GM19452 (cell line): ENCODE results near the gene PDAP1.
A peak's percentile ranks its signal among the peaks of the same experiment; 100 is the strongest.
"Not testable (repeated sequence)": the region's sequence is repeated elsewhere in the genome, so short reads cannot be mapped to it uniquely, and the experiment has no call there.

Experiments used
- ATAC-seq: cut with Tn5 transposase; IDR thresholded peaks from one replicate; pipeline ENCODE4 v1.9.1; 2021; ENCODE audit not compliant: unreplicated experiment

Gene PDAP1

DNA sequence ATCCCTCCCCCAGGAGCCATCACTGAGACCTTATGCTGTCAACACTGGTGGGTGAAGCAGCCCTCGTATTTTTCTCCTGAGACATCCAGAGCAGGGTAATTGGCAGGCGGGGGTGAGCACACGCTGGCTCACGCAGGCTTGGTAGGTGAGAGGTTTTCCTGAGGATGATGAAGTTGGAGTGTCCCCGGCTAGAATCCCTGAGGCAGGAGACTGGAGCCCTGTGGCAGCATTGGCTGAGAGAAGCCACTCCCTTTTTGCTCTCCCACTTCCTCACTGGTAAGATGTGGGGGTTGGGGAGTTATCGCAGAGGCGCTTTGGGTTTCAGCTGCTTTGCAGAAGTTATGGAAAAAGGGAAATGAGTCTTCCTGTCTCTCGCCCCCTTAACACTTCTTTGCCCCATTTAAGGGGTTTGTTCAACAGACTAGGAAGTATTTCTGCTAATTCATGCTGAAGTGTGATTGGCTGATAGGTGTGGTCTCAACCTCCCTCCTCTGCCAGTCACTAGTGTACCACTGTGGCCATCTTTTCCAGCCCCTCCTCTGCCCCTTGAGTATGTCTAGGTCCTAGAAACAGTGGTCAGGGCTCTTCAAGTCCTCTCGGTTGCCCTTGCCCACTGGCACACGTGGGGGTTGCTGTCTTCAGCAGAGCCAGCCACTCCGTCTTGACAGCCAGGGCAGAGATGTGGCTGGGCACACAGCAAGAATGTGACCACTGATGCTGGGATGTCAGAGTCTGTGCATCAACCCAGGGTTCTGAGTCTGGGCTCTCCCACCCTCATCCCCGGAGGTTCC is 28.2 kb downstream of the PDAP1 start:
- ATAC-seq, result peak; percentile 32

DNA sequence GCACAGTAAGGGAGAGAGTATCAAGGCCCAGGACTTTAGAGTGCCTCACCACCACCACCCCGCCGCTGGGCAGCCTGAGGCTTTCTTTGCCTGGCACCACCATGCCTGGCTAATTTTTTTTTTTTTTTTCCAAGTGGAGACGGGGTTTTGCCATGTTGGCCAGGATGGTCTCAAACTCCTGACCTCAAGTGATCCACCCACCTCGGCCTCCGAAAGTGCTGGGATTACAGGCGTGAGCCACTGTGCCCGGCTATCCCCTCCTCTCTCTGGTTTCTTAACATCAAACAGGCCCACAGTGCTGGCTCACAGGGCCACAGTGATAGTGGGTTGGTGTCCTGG is 28.7 kb downstream of the PDAP1 start:
- ATAC-seq, result not testable (repeated sequence)

DNA sequence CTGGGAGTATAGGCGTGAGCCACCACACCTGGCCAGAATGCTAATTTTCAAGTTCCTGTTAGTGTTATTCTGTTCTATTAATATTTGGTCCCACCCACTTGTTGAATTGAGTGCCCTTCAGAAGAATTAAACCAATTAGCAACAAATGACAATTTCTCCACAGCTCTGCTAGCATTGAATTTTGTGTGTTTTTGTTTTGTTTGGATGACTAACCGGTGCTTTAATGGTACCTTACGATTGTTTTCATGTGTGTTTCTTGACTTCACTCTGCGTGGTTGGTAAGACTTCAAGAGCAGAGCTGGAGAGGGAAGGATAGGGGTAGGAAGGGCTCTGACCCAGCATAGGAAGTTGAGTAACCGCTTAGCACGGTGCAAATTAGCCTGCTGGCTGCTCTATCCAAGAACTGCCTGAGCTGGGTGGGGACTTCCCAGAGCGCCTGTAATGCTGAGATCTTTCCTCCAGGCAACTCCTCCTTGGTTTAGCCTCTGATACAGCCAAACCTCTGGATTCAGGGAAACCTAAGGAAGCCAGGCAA is 29.3 kb downstream of the PDAP1 start:
- no peak for ATAC-seq

DNA sequence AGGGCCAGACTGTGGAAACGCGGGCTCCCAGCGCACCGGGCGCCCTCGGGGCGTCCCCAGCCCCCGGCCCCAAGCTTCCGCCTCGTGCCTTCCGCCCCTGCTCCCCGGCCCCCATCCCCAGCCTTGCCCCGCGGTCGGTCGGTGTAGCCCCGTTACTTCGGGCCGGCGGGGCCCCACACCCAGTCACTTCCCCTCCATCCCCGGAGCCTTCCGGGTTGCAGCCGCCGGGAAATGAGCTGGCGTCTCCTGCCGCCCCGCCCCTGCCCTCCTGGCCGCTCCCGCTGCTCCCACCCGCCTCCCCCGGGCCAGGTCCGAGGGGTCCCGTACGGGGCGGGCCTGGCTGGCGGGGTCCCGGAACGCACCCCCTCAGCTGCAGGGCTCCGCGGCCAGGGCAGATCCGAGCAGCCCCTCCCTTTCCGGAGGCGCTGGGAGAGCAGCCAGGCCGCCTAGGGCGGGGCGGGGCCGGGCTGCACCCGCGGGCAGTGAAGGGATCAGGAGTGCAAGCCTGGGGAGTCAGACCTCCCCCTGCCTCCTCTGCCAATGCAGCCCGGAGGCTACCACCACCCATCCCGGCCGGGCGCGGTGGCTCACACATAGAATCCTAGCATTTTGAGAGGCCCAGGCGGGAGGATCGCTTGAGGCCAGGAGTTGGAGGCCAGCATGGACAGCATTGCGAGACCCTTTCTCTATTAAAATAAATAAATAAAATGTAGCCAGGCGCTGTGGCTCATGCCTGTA is 33.2 kb downstream of the PDAP1 start:
- ATAC-seq, result peak; percentile 38

DNA sequence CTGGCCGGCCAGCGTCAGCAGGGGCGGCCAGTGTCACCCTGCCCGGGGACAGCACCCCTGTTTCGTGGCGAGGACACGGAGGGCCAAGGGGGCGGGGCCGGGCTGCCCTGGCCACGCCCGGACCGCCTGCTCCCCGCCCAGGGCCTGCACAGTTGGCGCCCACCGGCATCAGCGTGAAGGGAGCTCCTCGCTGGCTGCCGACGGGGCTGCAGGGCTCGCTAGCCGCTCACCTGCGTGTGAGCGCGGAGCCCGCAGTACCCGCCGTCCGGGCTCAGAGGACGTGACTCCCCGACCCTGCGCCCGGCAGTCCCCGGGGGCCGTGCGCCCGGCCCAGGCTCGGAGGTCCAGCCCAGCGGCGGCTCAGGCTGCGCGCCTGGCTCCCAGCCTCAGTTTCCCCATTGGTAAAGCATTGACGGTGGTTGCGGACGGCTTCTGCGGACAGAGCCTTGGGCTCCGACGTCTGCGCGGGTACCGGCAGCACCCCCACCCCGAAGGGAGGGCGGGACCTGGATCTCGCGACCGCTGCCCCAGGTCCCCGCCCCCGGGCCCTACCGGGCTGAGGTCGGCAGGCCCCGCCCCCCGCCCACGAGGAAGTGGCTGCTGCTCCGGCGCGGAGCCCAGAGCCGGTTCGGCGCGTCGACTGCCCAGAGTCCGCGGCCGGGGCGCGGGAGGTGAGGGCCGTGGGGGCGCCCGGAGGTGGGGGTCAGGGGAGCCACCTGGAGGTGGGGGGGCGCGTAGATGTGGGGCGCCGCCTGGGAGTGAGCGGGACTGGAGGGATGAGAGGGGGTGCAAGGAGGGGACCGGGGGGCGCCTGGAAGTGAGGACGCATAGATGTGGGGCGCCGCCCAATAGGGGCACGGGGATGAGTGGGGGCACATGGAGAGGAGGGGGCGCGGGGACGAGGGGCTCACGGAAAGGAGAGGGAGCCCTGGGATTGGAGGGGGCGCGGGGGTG is 34.0 kb downstream of the PDAP1 start, which contains the start of gene ARPC1B:
ARPC1B (plus strand) TSS at position 620 of the 954 bp plus-strand sequence. CDS start 10,985 bp downstream, outside the sequence.
- peak; percentile 63 for ATAC-seq

DNA sequence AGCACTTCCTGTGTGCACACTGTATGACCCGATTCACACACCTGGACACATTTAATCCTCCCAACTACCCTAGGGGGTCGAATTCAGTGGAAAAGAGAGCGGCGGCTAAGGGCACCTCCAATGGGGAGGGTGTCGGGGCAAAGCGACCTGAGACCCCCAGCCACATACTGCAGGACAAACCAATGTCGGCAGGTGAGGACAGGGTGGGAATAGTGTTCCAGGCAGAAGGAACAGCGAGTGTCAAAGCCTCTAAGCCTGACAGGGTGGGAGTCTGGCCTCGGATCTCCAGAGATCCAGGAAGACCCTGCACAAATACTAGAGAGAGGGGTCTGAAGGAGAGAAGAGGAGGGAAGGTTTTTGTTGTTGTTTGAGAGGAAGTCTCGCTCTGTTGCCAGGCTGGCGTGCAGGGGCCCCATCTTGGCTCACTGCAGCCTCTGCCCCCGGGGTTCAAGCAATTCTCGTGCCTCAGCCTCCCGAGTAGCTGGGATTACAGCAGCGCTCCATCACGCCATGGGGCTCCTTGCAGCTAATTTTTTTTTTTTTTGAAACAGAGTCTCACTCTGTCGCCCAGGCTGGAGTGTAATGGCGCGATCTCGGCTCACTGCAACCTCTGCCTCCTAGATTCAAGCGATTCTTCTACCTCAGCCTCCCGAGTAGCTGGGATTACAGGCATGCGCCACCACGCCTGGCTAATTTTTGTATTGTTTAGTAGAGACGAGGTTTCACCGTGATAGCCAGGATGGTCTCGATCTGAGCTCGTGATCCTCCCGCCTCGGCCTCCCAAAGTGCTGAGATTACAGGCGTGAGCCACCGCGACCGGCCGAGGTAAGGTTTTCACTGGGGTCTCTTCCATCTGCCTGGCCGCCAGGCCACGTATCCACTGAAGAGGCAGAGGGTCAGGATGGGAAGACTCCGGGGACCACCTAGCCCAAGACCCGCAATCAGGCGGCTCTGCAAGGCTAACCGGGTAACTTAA is 35.0 kb downstream of the PDAP1 start:
- no peak for ATAC-seq

DNA sequence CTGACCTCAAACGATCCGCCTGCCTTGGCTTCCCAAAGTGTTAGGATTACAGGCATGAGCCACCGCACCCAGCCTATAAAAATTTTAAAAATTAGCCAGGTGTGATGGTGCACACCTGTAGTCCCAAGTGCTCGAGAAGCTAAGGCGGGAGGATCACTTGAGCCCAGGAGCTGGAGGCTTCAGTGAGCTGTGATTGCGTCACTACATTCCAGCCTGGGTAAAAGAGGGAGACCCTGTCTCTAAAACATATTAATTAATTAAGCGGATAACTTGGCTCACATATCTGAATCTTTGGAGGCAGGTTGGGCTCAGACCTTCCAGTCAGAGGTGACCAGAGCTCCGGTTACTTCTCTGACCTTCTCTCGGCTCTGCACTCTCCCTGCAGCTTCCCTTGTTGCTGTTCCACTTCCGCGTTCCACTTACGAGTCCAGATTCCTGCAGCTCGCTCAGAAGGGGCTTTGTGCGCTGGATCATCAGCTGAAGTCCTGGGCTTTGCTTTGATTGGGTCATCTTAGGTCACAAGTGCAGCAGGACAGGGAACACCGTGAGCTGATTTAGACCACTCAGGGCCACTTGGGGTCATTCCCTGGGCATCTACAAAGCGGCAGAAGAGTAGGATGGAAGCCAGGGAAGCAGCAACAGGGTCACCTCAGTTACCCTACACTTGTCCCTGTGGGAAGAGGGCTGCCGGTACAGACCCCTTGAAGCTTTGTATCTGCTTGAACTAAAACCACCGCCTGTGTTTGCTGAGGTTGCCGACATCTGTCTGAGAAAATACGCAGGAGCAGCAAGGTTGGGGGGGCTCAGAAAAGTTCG is 35.9 kb downstream of the PDAP1 start:
- no peak for ATAC-seq

DNA sequence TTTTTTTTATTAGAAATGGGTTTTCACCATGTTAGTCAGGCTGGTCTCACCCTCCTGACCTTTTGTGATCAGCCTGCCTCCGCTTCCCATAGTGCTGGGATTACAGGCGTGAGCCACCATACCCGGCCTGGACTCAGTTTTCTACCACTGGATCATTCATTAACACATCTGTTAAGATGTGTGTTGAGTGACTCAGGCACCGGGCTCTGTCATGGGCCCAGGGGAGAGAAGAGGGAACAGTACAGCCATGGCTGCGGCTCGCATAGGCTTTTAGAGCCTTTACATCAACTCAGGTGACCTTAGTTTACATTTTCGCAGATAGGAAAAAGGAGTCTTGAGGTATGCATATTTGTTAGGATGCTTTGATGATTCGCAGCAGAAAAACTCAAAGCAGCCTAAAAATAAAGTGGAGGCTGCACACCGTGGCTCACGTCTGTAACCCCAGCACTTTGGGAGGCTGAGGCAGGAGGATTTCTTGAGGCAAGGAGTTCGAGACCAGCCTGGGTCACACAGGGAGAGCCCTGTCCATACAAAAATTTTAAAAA is 36.9 kb downstream of the PDAP1 start:
- ATAC-seq, result no peak

DNA sequence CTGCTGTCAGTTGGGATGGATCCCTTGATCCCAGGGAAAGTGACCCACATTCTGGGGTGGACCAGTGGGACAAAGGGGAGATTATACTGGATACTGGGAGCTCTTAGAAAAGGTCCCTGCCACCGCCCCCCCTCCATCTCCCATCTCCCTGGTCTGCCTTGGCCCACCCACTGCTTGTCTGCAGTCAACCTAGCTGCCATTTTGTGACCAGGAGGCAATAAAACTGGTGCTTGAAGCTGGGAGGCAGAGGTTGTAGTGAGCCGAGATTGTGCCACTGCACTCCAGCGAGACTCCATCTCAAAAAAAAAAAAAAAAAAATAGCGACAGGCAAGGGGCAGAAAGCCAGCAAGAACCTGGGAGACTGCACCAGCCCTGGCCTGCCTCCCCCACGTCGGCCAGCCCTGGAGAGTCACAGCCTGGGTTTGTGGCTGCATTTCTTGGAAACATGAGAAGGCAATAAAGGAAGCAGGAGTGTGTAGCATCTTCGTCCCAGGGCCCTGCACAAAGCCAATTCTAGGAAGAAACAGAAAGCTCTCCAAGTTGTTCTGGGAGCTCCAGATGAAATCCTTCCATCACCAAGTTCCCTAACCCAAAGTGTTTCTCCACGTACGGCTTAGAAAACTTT is 38.5 kb downstream of the PDAP1 start:
- ATAC-seq, result no peak

DNA sequence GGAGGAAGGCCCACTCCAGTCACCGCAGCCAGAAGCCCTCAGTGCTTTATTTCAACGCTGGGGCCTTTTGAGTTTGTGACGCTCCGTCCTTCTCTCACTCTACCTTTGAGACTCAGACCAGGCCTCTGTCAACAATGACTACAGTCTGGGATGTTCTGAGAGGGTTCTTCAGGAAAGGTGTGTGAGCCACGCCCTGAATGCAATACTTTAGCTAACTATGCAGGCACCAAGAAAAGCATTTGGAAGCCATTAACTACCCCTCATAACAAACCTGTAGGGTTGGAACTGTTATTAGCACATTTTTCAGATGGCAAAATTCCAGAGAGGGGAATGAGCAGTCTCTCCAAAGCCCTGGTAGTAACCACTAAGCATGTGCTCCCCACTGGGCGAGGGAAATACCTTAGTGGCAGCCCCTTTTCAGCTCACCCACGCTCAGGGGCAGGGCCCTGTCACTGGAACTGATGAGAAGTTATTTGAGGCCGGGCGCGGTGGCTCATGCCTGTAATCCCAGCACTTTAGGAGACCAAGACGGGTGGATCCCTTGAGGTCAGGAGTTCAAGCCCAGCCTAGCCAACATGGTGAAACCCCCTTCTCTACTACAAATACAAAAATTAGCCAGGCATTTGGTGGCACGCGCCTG is 39.5 kb downstream of the PDAP1 start:
- no peak for ATAC-seq

DNA sequence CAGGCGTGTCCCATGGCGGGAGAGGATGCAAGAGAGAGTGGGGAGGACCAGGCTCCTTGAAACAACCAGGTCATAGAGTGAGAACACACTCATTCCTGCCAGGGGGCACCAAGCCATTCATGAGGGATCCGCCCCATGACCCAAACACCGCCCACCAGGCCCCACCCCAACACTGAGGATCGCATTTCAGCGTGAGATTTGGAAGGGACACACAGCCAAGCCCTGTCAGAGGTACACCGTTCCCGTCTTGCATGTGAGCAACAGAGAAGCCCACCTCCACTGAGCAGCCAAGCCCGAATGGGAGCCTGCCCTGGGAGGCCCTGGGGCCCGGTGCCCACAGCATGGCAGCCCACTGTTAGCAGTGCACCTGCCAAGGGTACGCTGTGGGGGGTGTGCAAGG is 41.8 kb downstream of the PDAP1 start:
- no peak for ATAC-seq

DNA sequence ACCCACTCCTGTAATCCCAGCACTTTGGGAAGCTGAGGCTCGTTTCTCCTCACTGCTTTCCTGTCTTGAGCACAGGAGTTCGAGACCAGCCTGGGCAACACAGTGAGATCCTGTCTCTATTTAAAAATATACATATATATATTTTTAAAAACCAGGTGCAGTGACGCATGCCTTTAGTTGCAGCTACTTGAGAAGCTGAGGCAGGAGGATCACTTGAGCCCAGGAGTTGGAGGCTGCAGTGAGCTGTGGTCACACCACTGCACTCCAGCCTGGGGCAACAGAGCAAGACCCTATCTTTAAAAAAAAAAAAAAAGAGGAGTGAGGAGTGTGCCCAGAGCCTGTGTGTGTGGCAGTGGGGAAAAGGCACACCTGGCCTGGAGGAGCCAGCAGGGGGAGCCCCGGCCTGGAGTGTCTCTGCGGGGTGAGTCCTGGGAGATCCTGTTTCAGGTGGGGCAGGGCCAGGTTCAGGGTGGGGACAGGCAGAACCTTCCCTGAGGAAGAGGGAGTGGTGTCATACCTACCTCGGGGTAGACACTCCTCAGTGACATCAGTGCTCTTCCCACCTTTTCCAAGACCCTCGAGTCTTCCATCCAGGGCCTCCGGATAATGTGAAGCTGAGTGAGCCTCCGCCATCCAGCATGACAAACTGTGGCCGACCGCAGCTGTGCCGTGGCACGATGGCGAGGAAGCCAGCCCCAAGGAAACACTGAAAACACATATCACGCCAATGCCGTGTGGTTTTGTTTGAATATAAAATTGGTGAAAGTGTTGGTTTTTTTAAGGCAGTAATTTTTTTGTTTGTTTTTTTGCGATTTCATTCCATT is 42.9 kb downstream of the PDAP1 start:
- no peak for ATAC-seq

DNA sequence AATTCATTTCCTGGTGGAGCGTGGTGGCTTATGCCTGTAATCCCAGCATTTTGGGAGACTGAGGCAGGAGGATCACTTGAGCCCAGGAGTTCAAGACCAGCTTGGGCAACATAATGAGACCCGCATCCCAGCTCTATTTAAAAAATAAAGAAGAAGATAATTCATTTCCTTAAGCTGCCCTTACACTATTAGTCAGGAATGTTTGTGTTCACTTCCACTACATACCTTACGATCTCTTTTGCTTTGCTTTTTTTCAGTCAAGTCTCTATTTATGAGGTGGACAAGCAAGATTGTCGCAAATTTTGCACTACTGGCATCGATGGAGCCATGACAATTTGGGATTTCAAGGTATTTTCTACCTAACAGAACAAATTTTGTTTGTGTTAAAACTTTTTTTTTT is 45.1 kb downstream of the PDAP1 start:
- no peak for ATAC-seq

DNA sequence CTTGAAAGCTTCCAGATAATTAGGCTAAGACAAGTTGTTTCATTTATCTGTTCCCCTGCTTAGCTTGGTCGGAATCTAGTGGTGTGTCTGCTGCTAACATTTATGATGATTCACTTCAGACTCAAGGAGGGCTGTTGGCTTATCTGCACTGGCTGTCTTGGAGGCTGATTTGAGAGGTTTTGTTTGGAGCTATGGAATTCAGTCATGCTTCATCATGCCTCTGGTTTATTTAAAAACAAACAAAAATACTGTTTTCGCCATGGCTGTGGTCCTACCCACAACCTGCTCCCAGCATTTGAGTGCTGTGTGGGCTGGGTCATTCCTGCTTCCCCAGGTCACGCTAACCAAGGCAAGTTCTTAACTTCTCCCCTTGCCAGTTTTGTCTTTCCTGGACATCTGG is 45.6 kb downstream of the PDAP1 start:
- no peak for ATAC-seq

DNA sequence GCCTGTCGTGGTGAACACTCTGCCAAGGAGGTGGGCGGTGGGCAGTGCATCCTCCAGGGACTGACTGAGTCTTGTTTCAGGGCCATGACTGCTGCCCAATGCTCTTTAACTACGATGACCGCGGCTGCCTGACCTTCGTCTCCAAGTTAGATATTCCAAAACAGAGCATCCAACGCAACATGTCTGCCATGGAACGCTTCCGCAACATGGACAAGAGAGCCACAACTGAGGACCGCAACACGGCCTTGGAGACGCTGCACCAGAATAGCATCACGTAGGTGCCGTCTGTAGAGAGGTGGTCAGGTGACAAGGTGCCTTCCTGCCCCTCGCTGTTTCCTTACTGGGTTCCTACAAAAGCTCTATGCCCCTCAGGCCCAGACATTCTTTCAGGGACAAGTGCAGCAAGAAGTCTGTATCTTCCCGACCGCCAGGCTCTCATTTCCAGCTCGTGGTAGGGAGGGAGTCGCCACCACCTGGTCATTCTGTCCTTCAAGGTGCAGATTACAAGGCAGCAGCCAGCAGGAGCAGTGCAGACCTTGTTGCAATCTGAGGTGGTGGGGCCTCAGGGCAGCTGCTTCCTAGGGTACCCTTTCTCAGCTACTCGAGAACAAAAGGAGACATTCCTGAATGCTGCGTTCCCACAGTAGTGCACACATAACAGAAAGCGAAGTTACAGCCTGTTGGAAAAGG is 48.8 kb downstream of the PDAP1 start:
- no peak for ATAC-seq

DNA sequence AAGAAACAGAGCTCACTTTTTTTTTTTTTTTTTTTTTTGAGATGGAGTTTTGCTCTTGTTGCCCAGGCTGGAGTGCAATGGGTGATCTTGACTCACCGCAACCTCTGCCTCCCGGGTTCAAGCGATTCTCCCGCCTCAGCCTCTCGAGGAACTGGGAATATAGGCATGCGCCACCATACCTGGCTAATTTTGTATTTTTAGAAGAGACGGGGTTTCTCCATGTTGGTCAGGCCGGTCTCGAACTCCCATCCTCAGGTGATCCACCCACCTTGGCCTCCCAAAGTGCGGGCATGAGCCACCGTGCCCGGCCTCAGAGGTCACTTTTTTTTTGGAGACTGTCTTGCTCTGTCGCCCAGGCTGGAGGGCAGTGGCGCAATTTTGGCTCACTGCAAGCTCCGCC is 49.9 kb downstream of the PDAP1 start:
- ATAC-seq, result not testable (repeated sequence)
